Coronary artery (tissue), 2 donors: Measurements from ENCODE around the gene CYP51A1.

Source experiments
- DNase-seq: peaks from one replicate; pipeline ENCODE4 v3.0.0-alpha.2; 2017; ENCODE audit warnings: low spot score
- H3K27ac ChIP-seq, 2 donors: fragments of 200-600 bp; sonication (generic); one replicate each; pipeline ENCODE4 v1.5.1; 2016 to 2019
- H3K4me3 ChIP-seq: fragments of 200-600 bp; sonication (generic); 2 replicates; pipeline ENCODE4 v1.5.1; 2016; ENCODE audit warnings: mild to moderate bottlenecking, moderate library complexity
- TF ChIP-seq, protein P1 (sequence below): fragments of 200-600 bp; sonication (generic); IDR thresholded peaks from one replicate; pipeline ENCODE4 v1.5.1; 2019; ENCODE audit warnings: antibody characterized with exemption

The CYP51A1 gene

DNA sequence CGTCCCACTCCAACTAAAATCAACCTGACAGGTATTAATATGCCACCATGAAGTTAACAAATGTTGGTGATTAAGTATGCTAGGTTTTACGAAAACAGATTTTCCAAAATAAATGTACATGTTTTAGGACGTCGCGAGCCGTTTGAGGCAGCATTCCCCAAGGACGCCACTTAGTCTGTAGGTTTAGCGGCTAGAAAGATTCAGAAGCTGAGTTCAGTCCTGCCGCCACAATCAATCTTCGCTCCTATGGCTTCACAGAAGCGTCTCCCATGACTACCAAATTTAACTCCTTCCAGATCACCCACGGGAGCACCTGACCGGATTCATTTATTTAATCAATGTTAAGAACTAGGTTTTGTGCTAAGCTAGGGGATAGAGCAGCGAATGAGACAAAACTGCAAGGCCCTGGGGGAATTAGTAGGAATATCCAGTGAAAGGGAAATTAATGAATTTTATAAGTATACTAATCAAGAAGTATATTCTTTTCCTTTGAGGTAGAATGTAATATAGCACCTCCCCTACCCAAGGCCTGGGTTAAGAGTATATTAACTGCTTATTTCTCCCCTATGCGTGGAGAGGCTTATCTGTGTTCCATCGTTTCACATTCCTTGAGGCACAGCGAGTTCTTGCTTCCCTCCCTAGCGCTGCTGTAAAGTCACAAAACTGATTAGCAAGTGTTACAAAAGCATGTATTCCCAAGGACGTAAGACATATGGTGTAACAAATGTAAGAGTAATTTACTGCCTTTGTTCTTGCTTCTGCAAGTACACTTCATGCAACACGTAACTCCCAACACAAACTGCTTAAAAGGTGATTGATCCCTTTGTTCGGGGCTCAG lies 994 bp upstream of the CYP51A1 start:
- peak overlapping the region; percentile 92 to 94 for H3K27ac ChIP-seq
- TF ChIP-seq, protein P1, sequence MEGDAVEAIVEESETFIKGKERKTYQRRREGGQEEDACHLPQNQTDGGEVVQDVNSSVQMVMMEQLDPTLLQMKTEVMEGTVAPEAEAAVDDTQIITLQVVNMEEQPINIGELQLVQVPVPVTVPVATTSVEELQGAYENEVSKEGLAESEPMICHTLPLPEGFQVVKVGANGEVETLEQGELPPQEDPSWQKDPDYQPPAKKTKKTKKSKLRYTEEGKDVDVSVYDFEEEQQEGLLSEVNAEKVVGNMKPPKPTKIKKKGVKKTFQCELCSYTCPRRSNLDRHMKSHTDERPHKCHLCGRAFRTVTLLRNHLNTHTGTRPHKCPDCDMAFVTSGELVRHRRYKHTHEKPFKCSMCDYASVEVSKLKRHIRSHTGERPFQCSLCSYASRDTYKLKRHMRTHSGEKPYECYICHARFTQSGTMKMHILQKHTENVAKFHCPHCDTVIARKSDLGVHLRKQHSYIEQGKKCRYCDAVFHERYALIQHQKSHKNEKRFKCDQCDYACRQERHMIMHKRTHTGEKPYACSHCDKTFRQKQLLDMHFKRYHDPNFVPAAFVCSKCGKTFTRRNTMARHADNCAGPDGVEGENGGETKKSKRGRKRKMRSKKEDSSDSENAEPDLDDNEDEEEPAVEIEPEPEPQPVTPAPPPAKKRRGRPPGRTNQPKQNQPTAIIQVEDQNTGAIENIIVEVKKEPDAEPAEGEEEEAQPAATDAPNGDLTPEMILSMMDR, result no peak
- peak overlapping the region; percentile 92 for H3K4me3 ChIP-seq
- no peak for DNase-seq

DNA sequence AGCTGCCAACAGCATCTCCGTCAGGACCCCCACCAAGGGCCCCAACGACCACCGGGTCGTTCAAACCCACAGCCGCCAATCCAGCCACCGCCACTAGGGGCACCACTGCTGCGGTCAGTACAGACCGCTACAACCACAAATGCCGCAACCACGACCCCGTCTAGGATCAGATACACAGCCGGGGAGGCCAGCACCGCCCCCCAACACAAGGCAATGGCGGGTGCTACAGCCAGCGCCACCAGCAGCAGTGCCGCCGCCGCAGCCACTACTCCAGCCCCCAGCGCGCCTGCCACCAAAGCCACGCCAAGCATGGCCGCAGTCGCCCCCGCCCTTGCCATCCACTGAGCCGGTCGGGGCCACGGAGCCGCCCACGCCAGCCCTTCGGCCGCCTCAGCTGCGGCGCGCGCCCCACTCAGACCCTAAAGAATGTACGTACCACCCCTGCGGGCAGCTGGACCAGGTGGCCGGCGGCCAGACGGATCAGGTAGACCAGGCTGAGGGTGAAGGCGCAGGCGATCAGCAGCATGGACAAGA lies 473 bp downstream of the CYP51A1 start:
- Histone ChIP-seq H3K4me3 (peak overlapping the region; percentile 92), H3K27ac (peak overlapping the region; percentile 92 to 94)
- DNase-seq, result peak; percentile 84
- TF ChIP-seq, protein P1, result peak; percentile 81

DNA sequence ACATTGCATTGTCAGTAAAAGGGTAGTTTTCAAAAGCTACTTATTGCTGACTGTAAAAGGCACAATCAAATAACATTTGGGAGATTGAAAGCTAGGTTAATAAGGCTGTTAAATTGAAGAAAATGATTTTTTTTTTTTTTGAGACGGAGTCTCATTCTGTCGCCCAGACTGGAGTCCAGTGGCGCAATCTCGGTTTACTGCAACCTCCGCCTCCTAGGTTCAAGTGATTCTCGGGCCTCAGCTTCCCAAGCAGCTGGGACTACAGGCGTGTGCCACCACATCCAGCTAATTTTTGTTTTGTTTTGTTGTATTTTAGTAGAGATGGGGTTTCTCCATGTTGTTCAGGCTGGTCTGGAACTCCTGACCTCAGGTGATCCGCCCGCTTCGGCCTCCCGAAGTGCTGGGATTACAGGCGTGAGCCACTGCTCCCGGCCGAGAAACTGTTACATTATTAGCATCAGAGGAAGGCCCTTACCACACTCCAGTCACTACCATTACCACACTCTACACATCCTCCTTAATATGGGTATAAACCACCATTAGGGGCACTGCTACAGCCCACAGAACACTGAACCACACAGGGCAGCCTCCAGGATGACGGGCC lies 1.0 kb downstream of the CYP51A1 start:
- no peak for DNase-seq
- peak overlapping the region; percentile 92 for H3K4me3 ChIP-seq
- TF ChIP-seq, protein P1, result no peak
- H3K27ac ChIP-seq, result peak overlapping the region; percentile 92 to 94

DNA sequence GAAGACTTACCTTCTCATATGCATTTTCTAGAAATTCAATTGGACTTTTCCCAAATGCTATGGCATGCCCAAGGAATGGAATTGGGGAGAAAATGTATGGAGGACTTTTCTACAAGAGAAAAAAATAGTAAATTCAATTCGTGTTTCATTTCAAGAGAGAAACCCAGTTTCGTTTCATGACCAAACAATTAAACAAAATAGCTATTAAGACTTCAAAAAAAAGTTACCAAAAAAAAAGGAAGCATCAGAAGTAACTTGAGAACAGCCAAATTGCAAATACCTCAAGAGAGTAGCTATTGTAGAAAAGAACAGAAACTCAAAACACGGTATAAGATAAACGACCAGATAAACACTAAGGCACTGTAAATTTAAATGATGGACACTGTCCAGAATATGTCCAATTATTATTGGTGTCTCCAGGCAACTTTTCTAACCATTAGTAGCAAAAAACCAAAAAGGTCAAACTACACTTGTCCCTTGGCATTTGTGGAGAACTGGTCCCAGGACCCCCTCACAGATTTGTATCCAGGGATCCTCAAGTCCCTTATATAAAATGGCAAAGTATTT lies 2.4 kb downstream of the CYP51A1 start:
- TF ChIP-seq, protein P1, result no peak
- no peak for DNase-seq
- H3K27ac ChIP-seq, result no peak overlapping the region
- H3K4me3 ChIP-seq, result no peak overlapping the region

DNA sequence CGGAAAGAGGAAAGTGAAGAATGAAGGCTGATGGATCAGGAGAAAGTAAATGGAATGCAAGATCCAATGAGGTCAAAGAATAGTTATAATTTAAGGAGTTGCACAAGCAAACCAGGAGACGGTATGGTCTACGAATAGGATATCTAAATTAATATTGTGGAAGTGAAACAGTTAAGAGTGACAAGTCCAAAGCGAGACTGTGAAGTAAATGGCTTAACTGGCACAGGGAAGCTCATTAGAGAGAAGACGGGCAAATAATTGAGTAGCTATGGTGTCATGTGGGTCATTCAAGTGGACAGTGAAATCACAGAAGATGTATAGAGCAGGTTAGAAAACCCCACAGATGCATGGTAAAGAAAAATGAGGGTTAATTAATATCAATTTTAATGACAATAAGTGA lies 3.2 kb downstream of the CYP51A1 start:
- Histone ChIP-seq H3K4me3 (no peak overlapping the region), H3K27ac (no peak overlapping the region)
- no peak for DNase-seq
- TF ChIP-seq, protein P1, result no peak

DNA sequence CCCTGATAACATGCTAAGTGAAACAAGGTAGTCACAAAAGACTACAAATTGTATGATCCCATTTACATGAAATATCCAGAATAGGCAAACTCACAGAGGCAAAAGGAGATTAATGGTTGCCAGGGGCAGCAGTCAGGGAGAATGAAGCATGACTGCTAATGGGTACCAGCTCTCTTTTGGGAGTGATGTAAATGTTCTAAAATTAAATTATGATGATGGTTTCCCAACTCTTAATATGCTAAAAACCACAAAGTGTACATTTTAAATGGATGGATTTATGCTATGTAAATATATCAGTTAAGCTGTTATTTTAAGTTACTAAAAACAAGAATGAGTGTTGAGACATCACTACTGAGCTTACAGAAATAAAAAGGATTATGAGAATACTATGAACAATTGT lies 12.6 kb downstream of the CYP51A1 start:
- no peak overlapping the region for H3K4me3 ChIP-seq

More for the DNA sequence above, 12.6 kb downstream of the CYP51A1 start:
- TF ChIP-seq, protein P1, result no peak
- no peak overlapping the region for H3K27ac ChIP-seq
- no peak for DNase-seq
